ENCODE data around the gene DTL. TPM values are rescaled to one million over a fixed set of nuclear protein-coding genes. Genes with fewer than 3 reads are reported as not detected.
A peak's percentile ranks its signal among the peaks of the same experiment; 100 is the strongest.
"Not testable (repeated sequence)": the region's sequence is repeated elsewhere in the genome, so short reads cannot be mapped to it uniquely, and the experiment has no call there.

The DTL gene, protein sequence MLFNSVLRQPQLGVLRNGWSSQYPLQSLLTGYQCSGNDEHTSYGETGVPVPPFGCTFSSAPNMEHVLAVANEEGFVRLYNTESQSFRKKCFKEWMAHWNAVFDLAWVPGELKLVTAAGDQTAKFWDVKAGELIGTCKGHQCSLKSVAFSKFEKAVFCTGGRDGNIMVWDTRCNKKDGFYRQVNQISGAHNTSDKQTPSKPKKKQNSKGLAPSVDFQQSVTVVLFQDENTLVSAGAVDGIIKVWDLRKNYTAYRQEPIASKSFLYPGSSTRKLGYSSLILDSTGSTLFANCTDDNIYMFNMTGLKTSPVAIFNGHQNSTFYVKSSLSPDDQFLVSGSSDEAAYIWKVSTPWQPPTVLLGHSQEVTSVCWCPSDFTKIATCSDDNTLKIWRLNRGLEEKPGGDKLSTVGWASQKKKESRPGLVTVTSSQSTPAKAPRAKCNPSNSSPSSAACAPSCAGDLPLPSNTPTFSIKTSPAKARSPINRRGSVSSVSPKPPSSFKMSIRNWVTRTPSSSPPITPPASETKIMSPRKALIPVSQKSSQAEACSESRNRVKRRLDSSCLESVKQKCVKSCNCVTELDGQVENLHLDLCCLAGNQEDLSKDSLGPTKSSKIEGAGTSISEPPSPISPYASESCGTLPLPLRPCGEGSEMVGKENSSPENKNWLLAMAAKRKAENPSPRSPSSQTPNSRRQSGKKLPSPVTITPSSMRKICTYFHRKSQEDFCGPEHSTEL
- 1 to 10 TPM in 2 of 4 donors, under 1 TPM in 2; 0.67 to 8.9 (median 2.6) TPM for polyA plus RNA-seq
- long read RNA-seq, donor 1, result 0 reads
- long read RNA-seq, donor 2, result 0 reads
- long read RNA-seq, donor 3, full-length matches to known transcripts, result 1 of 2,254 reads
- long read RNA-seq, donor 3, partial matches to known transcripts, result 2,253 of 2,254 reads
- long read RNA-seq, donor 3, other reads (novel, unspliced or antisense), result 0 of 2,254 reads
- long read RNA-seq, donor 4, result 0 reads
- long read RNA-seq, donor 5, result 0 reads
- long read RNA-seq, donor 6, partial matches to known transcripts, result 1,707 of 1,707 reads
- long read RNA-seq, donor 6, other reads (novel, unspliced or antisense), result 0 of 1,707 reads
- long read RNA-seq, donor 7, result 0 reads
- long read RNA-seq, donor 8, result 0 reads
- long read RNA-seq, donor 9, result 0 reads
- long read RNA-seq, donor 10, full-length matches to known transcripts, result 1 of 1 reads
- long read RNA-seq, donor 10, partial matches to known transcripts, result 0 of 1 reads
- long read RNA-seq, donor 10, other reads (novel, unspliced or antisense), result 0 of 1 reads

DNA sequence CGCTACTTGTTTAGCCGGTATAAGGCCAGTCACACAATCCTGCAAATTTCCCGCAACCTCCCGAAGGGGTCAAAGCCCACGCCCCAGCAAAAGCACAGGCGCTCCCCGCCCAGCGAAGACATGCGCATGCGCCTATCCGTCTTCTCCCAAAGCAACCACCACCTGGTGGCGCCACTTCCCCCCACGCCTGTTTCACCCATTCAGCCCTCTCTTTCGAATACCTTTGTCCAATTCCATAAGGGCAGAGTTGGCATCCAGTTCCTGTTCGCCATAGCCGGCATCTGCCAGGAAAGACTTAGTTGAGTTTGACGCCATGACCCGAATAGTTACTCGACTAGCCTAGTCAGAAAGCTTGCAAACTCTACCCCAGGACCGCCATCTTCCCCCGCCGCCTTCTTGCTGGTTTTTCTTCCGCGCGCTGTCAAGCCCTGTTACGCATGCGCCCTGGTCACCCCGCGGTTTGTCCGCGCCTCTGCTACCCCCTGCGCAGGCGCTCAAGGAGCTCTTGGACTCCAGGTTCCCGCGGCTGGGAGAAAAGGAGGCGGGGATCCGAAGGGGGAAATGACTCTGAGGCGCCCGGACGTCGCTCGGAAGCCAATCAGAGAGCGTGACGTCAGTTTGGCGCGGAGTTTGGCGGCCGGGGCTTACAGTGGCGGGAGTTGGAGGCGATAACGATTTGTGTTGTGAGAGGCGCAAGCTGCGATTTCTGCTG lies at the start of gene DTL, which contains the start of gene INTS7:
Gene DTL (plus strand): TSS at position 626 of the 712 bp plus-strand sequence. CDS start 143 bp downstream, outside the sequence.
Gene INTS7 (minus strand): TSS at position 435 of the 712 bp plus-strand sequence. CDS start 120 bp downstream, at position 315.
- 0 to 1% (median 0%) methylated on average over 52 to 53 of the region's 53 CpGs for WGBS, 3 donors
- no peaks in the 10 kb centered on the region for H3K27me3 ChIP-seq (ENCODE audit: control insufficient read depth in 3 of 3, insufficient read depth in 3 of 3, low read length in 3 of 3)
- FAIRE-seq (no peak), DNase-seq (peak; percentile 99 to 100)
- H3K4me1 ChIP-seq (ENCODE audit: control insufficient read depth in 3 of 3, insufficient read depth in 2 of 3, low read depth in 1 of 3, low read length in 2 of 3), result peaks cover 0 to 12% (median 0%) of the 10 kb centered on the region in 3 donors
- H3K27ac ChIP-seq (ENCODE audit: low read depth in 1 of 3, low read length in 2 of 3), result peak within 1 kb of the TSS; percentile 82 to 91 (median 83)
- no peaks in the 10 kb centered on the region for H3K36me3 ChIP-seq (ENCODE audit: control insufficient read depth in 3 of 3, insufficient read depth in 2 of 3, low read depth in 1 of 3, low read length in 3 of 3)
- H3K4me3 ChIP-seq (ENCODE audit: low read depth in 1 of 3, low read length in 3 of 3), result peak within 1 kb of the TSS; percentile 49 to 89 (median 74)
- H3K9me3 ChIP-seq (ENCODE audit: control insufficient read depth in 2 of 2, insufficient read depth in 1 of 2, low read depth in 1 of 2, low read length in 1 of 2), result no peaks in the 10 kb centered on the region

DNA sequence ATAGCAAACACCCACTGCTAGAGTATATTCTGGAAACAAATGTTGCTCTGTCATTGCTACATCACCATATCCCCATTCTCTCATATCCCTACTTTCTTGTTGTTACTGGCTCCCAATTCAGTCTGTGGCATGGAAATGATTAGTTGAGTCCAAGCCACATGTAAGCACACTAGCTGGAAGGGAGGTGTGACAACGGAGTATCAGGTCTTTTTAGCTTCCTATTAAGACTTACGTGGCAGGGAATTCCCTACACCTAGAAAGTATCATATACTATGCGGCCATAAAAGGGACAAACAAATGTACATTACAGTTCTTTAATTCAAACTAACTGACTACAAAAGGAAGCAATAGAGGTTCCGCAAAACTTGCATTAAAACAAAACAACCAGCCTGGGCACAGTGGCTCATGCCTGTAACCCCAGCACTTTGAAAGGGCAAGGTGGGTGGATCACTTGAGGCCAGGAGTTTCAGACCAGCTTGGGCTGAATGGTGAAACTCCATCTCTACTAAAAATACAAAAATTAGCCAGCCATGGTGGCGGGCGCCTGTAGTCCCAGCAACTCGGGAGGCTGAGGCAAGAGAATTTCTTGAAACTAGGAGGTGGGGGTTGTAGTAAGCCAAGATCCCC lies 48.8 kb upstream of the DTL start:
- no peaks in the 10 kb centered on the region for H3K27me3 ChIP-seq (ENCODE audit: control insufficient read depth in 3 of 3, insufficient read depth in 3 of 3, low read length in 3 of 3)
- 86 to 97% (median 96%) methylated on average over 7 of the region's 7 CpGs for WGBS, 3 donors
- FAIRE-seq, result no peak
- H3K36me3 ChIP-seq (ENCODE audit: control insufficient read depth in 3 of 3, insufficient read depth in 2 of 3, low read depth in 1 of 3, low read length in 3 of 3), result peaks cover 0 to 11% (median 0%) of the 10 kb centered on the region in 3 donors
- peaks cover 0 to 6% (median 1%) of the 10 kb centered on the region in 3 donors for H3K4me1 ChIP-seq (ENCODE audit: control insufficient read depth in 3 of 3, insufficient read depth in 2 of 3, low read depth in 1 of 3, low read length in 2 of 3)
- no peak overlapping the region for H3K4me3 ChIP-seq (ENCODE audit: low read depth in 1 of 3, low read length in 3 of 3)
- no peak overlapping the region for H3K27ac ChIP-seq (ENCODE audit: low read depth in 1 of 3, low read length in 2 of 3)
- no peaks in the 10 kb centered on the region for H3K9me3 ChIP-seq (ENCODE audit: control insufficient read depth in 2 of 2, insufficient read depth in 1 of 2, low read depth in 1 of 2, low read length in 1 of 2)
- no peak for DNase-seq

DNA sequence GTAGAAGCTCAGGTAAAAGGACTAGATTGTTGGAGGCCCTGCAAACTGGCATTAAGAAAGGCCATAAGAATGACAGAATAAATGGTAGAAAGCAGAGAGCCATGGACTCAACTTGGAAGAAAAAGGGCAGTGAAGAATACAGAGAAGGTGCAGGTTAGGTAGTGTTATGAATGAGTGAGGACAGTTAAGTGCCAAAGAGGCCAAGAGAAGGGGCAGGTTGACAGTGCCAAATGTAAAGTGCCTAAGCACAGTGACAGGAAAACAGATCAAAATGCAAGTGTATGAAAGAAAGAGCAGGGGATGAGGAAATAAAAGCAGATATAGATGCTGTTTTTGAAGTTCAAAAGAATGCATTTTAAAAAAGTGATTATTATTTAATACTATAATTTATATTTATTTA lies 43.9 kb upstream of the DTL start:
- Histone ChIP-seq H3K4me1 (ENCODE audit: control insufficient read depth in 3 of 3, insufficient read depth in 2 of 3, low read depth in 1 of 3, low read length in 2 of 3) (no peaks in the 10 kb centered on the region), H3K27me3 (ENCODE audit: control insufficient read depth in 3 of 3, insufficient read depth in 3 of 3, low read length in 3 of 3) (no peaks in the 10 kb centered on the region), H3K4me3 (ENCODE audit: low read depth in 1 of 3, low read length in 3 of 3) (no peak overlapping the region), H3K9me3 (ENCODE audit: control insufficient read depth in 2 of 2, insufficient read depth in 1 of 2, low read depth in 1 of 2, low read length in 1 of 2) (peaks cover 0 to 2% of the 10 kb centered on the region in 2 donors), H3K36me3 (ENCODE audit: control insufficient read depth in 3 of 3, insufficient read depth in 2 of 3, low read depth in 1 of 3, low read length in 3 of 3) (peaks cover 0 to 13% (median 0%) of the 10 kb centered on the region in 3 donors), H3K27ac (ENCODE audit: low read depth in 1 of 3, low read length in 2 of 3) (no peak overlapping the region)
- DNase-seq (no peak), FAIRE-seq (no peak)

DNA sequence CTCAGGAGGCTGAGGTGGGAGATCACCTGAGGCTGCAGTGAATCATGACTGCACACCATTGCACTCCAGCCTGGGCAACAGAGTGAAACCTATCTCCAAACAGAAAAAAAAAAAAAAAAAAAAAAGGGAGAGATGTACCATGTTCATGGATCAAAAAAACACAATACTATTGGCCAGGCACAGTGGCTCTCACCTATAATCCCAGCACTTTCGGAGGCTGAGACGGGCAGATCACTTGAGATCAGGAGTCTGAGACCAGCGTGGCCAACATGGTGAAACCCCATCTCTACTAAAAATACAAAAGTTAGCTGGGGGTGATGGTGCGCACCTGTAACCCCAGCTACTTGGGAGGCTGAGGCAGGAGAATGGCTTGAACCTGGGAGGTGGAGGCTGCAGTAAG lies 38.1 kb upstream of the DTL start:
- H3K9me3 ChIP-seq (ENCODE audit: control insufficient read depth in 2 of 2, insufficient read depth in 1 of 2, low read depth in 1 of 2, low read length in 1 of 2), result peaks cover 0 to 17% of the 10 kb centered on the region in 2 donors
- DNase-seq; FAIRE-seq; H3K4me3 ChIP-seq (ENCODE audit: low read depth in 1 of 3, low read length in 3 of 3); H3K27ac ChIP-seq (ENCODE audit: low read depth in 1 of 3, low read length in 2 of 3); H3K4me1 ChIP-seq (ENCODE audit: control insufficient read depth in 3 of 3, insufficient read depth in 2 of 3, low read depth in 1 of 3, low read length in 2 of 3); H3K27me3 ChIP-seq (ENCODE audit: control insufficient read depth in 3 of 3, insufficient read depth in 3 of 3, low read length in 3 of 3): not testable (repeated sequence)
- 95 to 99% (median 98%) methylated on average over 4 of the region's 4 CpGs for WGBS, 3 donors
- peaks cover 2 to 23% (median 4%) of the 10 kb centered on the region in 3 donors for H3K36me3 ChIP-seq (ENCODE audit: control insufficient read depth in 3 of 3, insufficient read depth in 2 of 3, low read depth in 1 of 3, low read length in 3 of 3)

DNA sequence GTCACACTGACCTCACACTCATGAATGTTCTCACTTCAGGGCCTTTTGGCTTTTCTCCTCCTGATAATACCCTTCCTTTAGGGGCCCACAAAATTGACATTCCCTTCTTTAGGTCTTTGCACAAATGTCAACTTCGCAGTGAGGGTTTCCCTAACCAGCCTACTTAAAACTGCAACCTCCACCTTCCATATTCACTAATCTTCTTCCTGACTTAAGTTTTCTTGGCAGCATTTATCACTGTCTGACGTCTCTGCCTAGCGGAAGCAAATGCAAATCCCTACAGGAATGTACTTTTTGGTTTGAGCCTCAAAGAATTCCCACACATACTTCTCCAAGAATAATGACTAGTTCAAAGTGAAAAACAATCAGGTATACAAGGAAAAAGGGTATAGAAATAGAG lies 33.0 kb upstream of the DTL start:
- Histone ChIP-seq H3K9me3 (ENCODE audit: control insufficient read depth in 2 of 2, insufficient read depth in 1 of 2, low read depth in 1 of 2, low read length in 1 of 2) (peaks cover 0 to 8% of the 10 kb centered on the region in 2 donors), H3K4me3 (ENCODE audit: low read depth in 1 of 3, low read length in 3 of 3) (no peak overlapping the region), H3K36me3 (ENCODE audit: control insufficient read depth in 3 of 3, insufficient read depth in 2 of 3, low read depth in 1 of 3, low read length in 3 of 3) (peaks cover 2 to 14% (median 7%) of the 10 kb centered on the region in 3 donors), H3K27me3 (ENCODE audit: control insufficient read depth in 3 of 3, insufficient read depth in 3 of 3, low read length in 3 of 3) (no peaks in the 10 kb centered on the region), H3K4me1 (ENCODE audit: control insufficient read depth in 3 of 3, insufficient read depth in 2 of 3, low read depth in 1 of 3, low read length in 2 of 3) (no peaks in the 10 kb centered on the region), H3K27ac (ENCODE audit: low read depth in 1 of 3, low read length in 2 of 3) (no peak overlapping the region)
- FAIRE-seq (no peak), DNase-seq (no peak)
- WGBS, 3 donors, result 92 to 97% (median 95%) methylated on average over 3 of the region's 3 CpGs

DNA sequence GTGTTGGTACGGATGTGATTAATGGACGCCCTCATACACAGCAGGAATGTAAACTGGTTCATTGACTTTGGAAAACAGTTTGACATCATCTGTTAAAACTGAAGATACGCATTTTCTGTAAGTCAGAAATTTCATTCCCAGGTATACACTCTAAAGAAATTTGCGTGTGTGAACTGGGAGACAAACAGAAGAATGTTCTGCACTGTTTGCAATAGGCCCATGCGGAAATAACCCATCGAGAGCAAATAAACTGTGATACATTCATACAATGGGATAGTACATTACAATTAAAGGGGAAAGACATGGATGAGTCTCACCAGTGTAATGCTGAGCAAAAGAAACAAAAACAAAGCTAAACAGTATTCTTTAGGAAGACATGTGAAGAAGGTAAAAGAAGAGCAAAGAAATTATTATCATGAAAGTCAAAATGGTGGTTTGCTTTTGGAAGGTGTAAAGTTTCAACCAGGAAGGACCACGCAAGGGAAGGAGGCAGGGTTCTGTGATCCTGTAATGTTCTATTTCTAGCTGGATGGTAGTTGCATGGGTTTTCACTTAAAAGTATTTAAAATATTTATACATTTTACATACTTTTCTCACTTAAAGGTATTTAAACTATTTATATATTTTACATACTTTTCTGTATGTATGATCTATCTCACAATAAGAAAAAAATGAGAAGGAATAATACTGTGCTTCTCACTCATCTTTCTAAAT lies 30.5 kb upstream of the DTL start:
- Histone ChIP-seq H3K27ac (ENCODE audit: low read depth in 1 of 3, low read length in 2 of 3) (no peak overlapping the region), H3K9me3 (ENCODE audit: control insufficient read depth in 2 of 2, insufficient read depth in 1 of 2, low read depth in 1 of 2, low read length in 1 of 2) (no peaks in the 10 kb centered on the region), H3K36me3 (ENCODE audit: control insufficient read depth in 3 of 3, insufficient read depth in 2 of 3, low read depth in 1 of 3, low read length in 3 of 3) (peaks cover under 1 to 11% (median 11%) of the 10 kb centered on the region in 3 donors), H3K27me3 (ENCODE audit: control insufficient read depth in 3 of 3, insufficient read depth in 3 of 3, low read length in 3 of 3) (no peaks in the 10 kb centered on the region), H3K4me1 (ENCODE audit: control insufficient read depth in 3 of 3, insufficient read depth in 2 of 3, low read depth in 1 of 3, low read length in 2 of 3) (no peaks in the 10 kb centered on the region), H3K4me3 (ENCODE audit: low read depth in 1 of 3, low read length in 3 of 3) (no peak overlapping the region)
- FAIRE-seq, result no peak
- DNase-seq, result no peak
- WGBS, 3 donors, result 89 to 95% (median 90%) methylated on average over 7 of the region's 7 CpGs

DNA sequence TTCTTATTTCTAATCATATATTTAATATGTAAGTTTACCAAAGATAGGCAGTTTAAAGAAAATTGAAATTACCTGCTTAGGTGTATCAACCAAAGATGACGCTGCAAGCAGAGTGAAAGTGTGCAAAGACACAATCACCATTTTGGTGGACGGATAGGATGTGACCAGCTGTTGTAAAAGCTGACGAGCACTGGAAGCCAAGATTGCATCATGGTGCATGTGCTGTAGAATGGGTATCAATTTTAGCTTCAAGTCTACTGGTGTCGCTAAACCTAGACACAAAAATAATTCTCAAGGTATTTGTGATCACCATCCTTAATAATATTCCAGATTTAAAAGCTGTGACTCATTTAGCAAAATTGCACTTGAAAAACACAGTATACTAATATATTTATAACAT lies 28.4 kb upstream of the DTL start:
- WGBS, 3 donors, result 94 to 96% (median 96%) methylated on average over 4 of the region's 4 CpGs
- peaks cover 3 to 11% (median 6%) of the 10 kb centered on the region in 3 donors for H3K36me3 ChIP-seq (ENCODE audit: control insufficient read depth in 3 of 3, insufficient read depth in 2 of 3, low read depth in 1 of 3, low read length in 3 of 3)
- no peak overlapping the region for H3K27ac ChIP-seq (ENCODE audit: low read depth in 1 of 3, low read length in 2 of 3)
- H3K27me3 ChIP-seq (ENCODE audit: control insufficient read depth in 3 of 3, insufficient read depth in 3 of 3, low read length in 3 of 3), result no peaks in the 10 kb centered on the region
- FAIRE-seq, result no peak
- H3K4me3 ChIP-seq (ENCODE audit: low read depth in 1 of 3, low read length in 3 of 3), result no peak overlapping the region
- no peaks in the 10 kb centered on the region for H3K4me1 ChIP-seq (ENCODE audit: control insufficient read depth in 3 of 3, insufficient read depth in 2 of 3, low read depth in 1 of 3, low read length in 2 of 3)
- no peak for DNase-seq
- no peaks in the 10 kb centered on the region for H3K9me3 ChIP-seq (ENCODE audit: control insufficient read depth in 2 of 2, insufficient read depth in 1 of 2, low read depth in 1 of 2, low read length in 1 of 2)
